ENCODE data around the gene PTEN.
A peak's percentile ranks its signal among the peaks of the same experiment; 100 is the strongest.
"Not testable (repeated sequence)": the region's sequence is repeated elsewhere in the genome, so short reads cannot be mapped to it uniquely, and the experiment has no call there.

PTEN gene

GRCh38 chr10:87860816-87861403, 2.5 kb upstream of the PTEN start:
- TF ChIP-seq, protein P1, sequence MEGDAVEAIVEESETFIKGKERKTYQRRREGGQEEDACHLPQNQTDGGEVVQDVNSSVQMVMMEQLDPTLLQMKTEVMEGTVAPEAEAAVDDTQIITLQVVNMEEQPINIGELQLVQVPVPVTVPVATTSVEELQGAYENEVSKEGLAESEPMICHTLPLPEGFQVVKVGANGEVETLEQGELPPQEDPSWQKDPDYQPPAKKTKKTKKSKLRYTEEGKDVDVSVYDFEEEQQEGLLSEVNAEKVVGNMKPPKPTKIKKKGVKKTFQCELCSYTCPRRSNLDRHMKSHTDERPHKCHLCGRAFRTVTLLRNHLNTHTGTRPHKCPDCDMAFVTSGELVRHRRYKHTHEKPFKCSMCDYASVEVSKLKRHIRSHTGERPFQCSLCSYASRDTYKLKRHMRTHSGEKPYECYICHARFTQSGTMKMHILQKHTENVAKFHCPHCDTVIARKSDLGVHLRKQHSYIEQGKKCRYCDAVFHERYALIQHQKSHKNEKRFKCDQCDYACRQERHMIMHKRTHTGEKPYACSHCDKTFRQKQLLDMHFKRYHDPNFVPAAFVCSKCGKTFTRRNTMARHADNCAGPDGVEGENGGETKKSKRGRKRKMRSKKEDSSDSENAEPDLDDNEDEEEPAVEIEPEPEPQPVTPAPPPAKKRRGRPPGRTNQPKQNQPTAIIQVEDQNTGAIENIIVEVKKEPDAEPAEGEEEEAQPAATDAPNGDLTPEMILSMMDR (conservative IDR thresholded peaks at IDR 0.05; ENCODE audit: low read depth, low read length) = no peak
- no peak overlapping the region for H3K4me3 ChIP-seq (ENCODE audit: low read length)

DNA sequence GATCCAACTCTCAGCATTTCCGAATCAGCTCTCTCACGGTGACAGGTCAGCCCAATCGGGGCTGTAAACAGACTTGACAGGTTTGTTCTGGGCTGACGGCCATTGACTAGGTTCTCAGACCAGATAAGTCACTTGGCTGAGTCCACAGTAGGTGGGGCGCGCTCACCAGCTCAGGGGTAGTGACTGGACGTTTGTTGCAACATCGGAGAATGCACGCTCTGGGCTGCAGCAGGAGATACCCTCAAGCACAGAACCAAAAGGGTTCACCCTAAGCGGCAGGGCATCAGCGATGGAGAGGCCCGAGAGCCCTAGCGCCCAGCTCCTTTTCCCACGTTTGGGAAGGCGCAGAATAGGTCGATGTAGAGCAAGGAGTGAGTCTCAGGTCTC, 1.9 kb upstream of the PTEN start:
- peak overlapping the region; percentile 91 for H3K4me3 ChIP-seq (ENCODE audit: low read length)
- TF ChIP-seq, protein P1 (conservative IDR thresholded peaks at IDR 0.05; ENCODE audit: low read depth, low read length) = peak; percentile 32
- peak; percentile 63 for DNase-seq (ENCODE audit: low read depth)

More at GRCh38 chr10:87860816-87861403, 2.5 kb upstream of the PTEN start:
- DNase-seq (ENCODE audit: low read depth) = no peak

- TF ChIP-seq, protein P1 (conservative IDR thresholded peaks at IDR 0.05; ENCODE audit: low read depth, low read length) = no peak
- peak overlapping the region; percentile 91 for H3K4me3 ChIP-seq (ENCODE audit: low read length)
- peak; percentile 93 for DNase-seq (ENCODE audit: low read depth)
Observed at GRCh38 chr10:87861953-87862678, 1.3 kb upstream of the PTEN start.

GRCh38 chr10:87862679-87863052, 759 bp upstream of the PTEN start:
- peak overlapping the region; percentile 91 for H3K4me3 ChIP-seq (ENCODE audit: low read length)
- TF ChIP-seq, protein P1 (conservative IDR thresholded peaks at IDR 0.05; ENCODE audit: low read depth, low read length) = no peak
- DNase-seq (ENCODE audit: low read depth) = no peak

DNA sequence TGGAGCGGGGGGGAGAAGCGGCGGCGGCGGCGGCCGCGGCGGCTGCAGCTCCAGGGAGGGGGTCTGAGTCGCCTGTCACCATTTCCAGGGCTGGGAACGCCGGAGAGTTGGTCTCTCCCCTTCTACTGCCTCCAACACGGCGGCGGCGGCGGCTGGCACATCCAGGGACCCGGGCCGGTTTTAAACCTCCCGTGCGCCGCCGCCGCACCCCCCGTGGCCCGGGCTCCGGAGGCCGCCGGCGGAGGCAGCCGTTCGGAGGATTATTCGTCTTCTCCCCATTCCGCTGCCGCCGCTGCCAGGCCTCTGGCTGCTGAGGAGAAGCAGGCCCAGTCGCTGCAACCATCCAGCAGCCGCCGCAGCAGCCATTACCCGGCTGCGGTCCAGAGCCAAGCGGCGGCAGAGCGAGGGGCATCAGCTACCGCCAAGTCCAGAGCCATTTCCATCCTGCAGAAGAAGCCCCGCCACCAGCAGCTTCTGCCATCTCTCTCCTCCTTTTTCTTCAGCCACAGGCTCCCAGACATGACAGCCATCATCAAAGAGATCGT, 598 bp downstream of the PTEN start:
- DNase-seq (ENCODE audit: low read depth) = not testable (repeated sequence)

GRCh38 chr10:87864496-87865059, 1.2 kb downstream of the PTEN start:
- peak overlapping the region; percentile 92 for H3K4me3 ChIP-seq (ENCODE audit: low read length)
- DNase-seq (ENCODE audit: low read depth) = no peak
- TF ChIP-seq, protein P1 (conservative IDR thresholded peaks at IDR 0.05; ENCODE audit: low read depth, low read length) = no peak

More for the DNA sequence above, 598 bp downstream of the PTEN start:
- H3K4me3 ChIP-seq (ENCODE audit: low read length) = peak overlapping the region; percentile 92

GRCh38 chr10:87865241-87865881, 1.9 kb downstream of the PTEN start:
- no peak for DNase-seq (ENCODE audit: low read depth)
- peak overlapping the region; percentile 92 for H3K4me3 ChIP-seq (ENCODE audit: low read length)
- TF ChIP-seq, protein P1 (conservative IDR thresholded peaks at IDR 0.05; ENCODE audit: low read depth, low read length) = no peak

Data from retinal pigment epithelial cell (primary cell).